HG03342 (cell line): ENCODE results near the gene BCAS1.

Source experiments
- ATAC-seq: cut with Tn5 transposase; IDR thresholded peaks from one replicate; pipeline ENCODE4 v1.9.1; 2021; ENCODE audit warnings: mild to moderate bottlenecking, moderate library complexity; ENCODE audit not compliant: unreplicated experiment

Gene BCAS1

GRCh38 chr20:54103067-54103761, 32.8 kb upstream of the BCAS1 start:
- peak; percentile 86 for ATAC-seq

DNA sequence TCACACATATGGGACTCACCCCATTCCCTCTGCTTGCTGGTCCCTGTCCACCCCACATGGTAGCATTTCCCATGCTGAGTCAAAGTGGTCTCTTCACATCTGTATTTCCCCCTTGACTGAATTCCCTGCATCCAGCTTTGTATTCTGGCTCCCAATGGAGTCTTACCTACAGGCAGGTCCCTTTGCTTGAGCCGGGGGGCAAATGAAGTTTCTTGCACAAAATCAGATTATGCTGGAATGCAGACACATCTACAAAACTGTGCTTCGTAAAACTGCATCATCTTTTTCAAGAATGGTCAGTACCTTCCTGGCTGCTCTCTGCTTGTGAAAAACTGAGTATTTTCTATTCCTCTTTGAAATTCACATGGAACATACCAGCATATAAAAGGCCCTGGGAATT, 32.1 kb upstream of the BCAS1 start:
- ATAC-seq: no peak

- ATAC-seq: no peak
These were observed 30.2 kb upstream of the BCAS1 start for GRCh38 chr20:54100563-54100962.

GRCh38 chr20:54099894-54100293, 29.5 kb upstream of the BCAS1 start:
- ATAC-seq: no peak

- no peak for ATAC-seq
These were observed 27.7 kb upstream of the BCAS1 start for GRCh38 chr20:54098047-54098446.

- ATAC-seq: peak; percentile 25
These were observed 26.8 kb upstream of the BCAS1 start for GRCh38 chr20:54097236-54097529.

GRCh38 chr20:54095824-54096223, 25.4 kb upstream of the BCAS1 start:
- ATAC-seq: no peak

- no peak for ATAC-seq
These were observed 23.8 kb upstream of the BCAS1 start for GRCh38 chr20:54094268-54094580.

DNA sequence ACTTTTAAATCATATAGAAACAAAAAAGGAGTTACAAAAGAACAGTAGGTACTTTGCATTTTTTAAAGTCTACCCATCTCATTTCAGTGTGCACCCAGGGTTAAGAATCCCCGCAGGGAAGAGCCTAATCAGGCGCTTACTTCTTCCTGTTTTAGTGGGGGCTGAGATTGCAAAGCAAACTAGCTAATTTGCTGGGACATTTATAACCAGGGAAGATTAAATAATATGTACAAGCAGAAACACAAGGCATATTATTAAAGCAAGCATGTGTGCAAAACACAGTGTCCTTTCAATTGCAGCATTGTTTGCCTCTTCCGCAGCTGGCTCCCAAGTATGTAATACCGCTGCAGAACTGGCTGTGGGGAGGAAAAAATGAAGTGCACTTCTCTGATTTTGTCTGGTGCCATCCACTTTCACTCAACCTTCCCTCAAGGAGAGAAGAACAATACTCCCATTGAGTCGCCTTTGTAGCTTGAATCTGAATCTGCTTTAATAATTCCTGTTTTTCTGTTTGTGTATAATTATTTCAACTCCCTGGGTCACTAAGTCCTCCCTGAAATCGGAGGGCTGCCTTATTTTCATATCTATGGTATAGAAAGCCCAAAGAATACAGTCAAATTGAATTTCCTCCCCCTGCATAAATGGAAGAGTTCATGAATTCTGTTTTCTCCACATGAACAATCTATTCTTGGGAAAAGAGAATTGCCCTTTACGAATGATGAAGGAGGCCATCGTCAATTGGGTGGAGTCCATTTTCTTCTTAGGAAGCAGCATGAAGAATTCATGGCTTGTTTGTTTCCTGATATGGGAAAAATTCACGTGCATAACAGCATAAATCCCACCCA, 23.3 kb upstream of the BCAS1 start:
- ATAC-seq: no peak

- no peak for ATAC-seq
These were observed 21.6 kb upstream of the BCAS1 start for GRCh38 chr20:54092021-54092420.

- no peak for ATAC-seq
These were observed 20.7 kb upstream of the BCAS1 start for GRCh38 chr20:54091120-54091480.

DNA sequence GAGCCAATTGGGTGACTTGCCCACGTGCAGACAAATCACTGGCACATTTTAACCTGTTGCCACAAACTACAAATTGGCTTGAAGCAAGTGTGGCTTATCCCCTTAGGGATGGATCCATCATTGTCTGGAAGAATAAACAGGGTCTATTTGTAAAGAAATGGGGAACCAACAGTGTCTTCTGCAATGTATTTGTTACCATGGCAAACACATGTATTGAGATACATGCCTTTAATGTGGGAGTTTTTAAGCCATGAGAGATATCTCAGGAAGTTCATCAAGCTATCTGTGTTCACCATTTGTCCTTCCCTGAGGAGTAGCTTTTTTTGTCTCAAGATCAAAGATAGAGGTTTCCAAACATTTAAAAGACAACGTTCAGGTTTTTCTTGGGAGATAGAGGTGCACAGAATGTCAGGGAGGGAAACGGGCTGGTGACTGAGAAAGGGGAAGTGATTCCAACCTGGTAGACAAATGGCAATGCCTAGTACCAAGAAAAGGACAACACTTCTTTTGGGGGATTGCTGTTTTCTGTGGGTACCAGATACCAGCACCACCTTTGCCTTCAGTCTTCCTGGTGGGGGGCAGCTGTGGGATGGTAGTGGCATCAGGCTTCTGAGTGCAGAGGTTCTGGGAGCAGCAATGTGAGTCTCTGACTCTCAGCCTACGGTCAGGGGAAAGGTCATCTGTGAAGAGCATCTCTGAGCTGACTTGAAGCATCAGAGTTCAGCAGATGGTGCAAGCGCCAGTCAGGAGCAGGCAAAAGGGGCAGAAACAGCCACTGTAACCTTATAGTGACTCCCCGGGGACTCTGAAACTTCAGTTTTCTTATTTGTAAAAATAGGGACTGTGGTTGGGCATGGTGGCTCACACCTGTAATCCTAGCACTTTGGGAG, 20.1 kb upstream of the BCAS1 start:
- ATAC-seq: no peak

- ATAC-seq: no peak
These were observed 18.0 kb upstream of the BCAS1 start for GRCh38 chr20:54088430-54088829.

- no peak for ATAC-seq
These were observed 16.2 kb upstream of the BCAS1 start for GRCh38 chr20:54086507-54087039.

GRCh38 chr20:54085910-54086309, 15.5 kb upstream of the BCAS1 start:
- ATAC-seq: no peak

DNA sequence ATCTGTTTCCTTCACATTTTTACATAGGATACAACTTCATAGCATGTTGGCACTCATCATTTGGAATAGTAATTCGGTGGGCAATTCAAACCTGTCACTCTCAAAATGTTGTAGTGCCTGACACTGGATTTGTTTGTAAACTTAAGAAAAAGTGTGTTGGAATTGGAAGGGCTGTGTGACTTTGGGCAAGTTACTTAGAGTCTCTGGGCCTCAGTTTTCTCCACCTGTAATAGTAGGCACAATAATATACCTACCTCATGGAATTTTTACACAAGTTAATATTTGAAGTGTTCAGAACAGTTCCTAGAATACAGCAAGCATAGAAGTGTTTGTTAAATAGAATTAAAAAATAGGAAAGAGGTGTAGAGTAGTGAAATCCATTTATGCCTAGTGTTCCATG, 15.0 kb upstream of the BCAS1 start:
- no peak for ATAC-seq

DNA sequence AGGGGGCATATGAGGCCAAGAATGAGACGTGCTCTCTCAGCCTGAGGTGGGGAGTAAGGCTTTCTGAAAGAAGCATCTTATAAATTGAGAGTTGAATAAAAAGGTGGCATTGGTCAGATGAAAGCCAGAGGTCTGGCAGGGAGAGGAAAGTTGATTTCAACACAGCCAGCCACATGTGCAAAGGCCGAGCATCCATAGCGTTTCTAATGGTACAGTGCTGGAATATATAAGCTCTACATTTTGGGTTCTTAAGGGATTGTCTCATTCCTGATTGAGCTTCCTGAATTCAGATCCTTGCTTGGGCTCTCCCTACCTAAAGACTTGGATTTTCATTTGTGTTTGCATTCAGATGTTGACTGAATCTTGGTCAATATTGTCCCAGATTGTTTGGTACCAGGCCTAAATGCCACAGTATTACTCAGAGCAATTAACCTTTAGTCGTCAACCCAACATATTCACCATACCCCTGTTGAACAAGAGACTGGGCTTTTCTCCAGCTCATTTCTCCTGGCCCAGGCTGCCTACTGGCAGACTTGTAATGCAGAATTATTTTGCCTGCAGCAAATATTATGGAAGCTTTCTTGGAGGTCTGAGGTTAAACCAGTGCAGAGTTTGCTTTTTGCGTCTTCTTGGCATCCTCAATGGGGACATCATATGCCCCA, 14.5 kb upstream of the BCAS1 start:
- no peak for ATAC-seq

GRCh38 chr20:54084193-54084592, 13.8 kb upstream of the BCAS1 start:
- no peak for ATAC-seq

DNA sequence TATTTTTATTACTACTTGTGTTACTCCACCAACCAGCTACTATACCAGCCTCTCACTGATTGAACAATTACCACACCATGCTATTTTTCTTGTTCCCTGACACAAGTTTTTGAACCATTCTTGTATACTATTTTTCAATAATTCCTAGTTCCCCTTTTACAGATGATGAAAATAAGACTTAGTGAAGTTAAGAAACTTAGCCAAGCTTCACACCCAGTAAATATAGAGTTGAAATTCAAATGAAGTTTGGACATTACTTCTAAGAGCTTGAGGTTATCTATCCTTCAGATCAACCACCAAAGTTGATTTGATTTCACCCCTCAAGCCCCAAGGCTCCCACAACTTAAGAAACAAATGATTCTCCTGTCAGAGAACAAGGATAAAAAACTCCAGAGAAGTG, 13.1 kb upstream of the BCAS1 start:
- no peak for ATAC-seq

DNA sequence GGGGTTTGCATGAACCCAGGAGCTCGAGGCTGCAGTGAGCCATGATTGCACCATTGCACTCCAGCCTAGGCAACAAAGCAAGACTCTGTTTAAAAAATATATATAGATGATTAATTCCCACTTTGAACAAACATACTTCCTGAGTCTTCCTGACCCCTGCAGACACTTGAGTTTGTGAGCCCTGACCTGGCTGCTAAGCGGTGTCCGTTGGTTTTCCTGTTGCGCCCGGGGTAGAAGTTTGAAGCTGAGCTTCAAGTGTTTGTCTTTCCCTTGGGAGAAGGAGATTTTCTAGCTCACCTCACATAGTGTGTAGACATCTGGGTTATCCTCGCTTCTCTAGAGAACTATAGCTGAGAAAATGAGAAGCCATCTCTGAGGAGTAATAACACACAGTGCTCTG, 11.7 kb upstream of the BCAS1 start:
- ATAC-seq: no peak

GRCh38 chr20:54079652-54080051, 9.3 kb upstream of the BCAS1 start:
- ATAC-seq: no peak
